H1 (cell line): ENCODE data around the gene LDLRAD4. TPM values are rescaled to one million over a fixed set of nuclear protein-coding genes. Genes with fewer than 3 reads are reported as not detected.

Source experiments
- CTCF ChIA-PET: fragments of 300-600 bp; sonication (Branson Sonifier 250); formaldehyde crosslinking; loops from one replicate; lab custom pipeline; 2021; ENCODE audit not compliant: partially characterized antibody; lab: Charles Lee
- POLR2A ChIA-PET: fragments of 300-600 bp; sonication (Branson Sonifier 250); formaldehyde crosslinking; loops from one replicate; lab custom pipeline; 2021; ENCODE audit warnings: inconsistent platforms; ENCODE audit not compliant: partially characterized antibody; lab: Charles Lee
- DNase-seq, 2 experiments: peaks; one replicate each; pipeline versions ENCODE4 v3.0.0 to v3.0.0-alpha.2; 2010 to 2022; ENCODE audit warnings: low spot score in 2 of 2, low read depth in 1 of 2, mixed read lengths in 1 of 2
- FAIRE-seq: peaks from 2 replicates; lab custom pipeline; 2011; peaks lifted over from hg19 to GRCh38; lab: Jason Lieb, UNC
- H2AFZ ChIP-seq: 2 replicates; pipeline ENCODE4 v1.8.1; 2012; ENCODE audit warnings: low read length, inconsistent platforms
- H2AK5ac ChIP-seq: 2 replicates; pipeline ENCODE4 v1.6.1; 2013; ENCODE audit warnings: low read depth, low read length
- H2BK120ac ChIP-seq: replicated peaks from 2 replicates; pipeline ENCODE3; 2013; ENCODE audit warnings: low read depth, low read length, inconsistent platforms
- H2BK12ac ChIP-seq: 2 replicates; pipeline ENCODE4 v1.6.1; 2013; ENCODE audit warnings: low read depth, low read length
- H2BK15ac ChIP-seq: 2 replicates; pipeline ENCODE4 v1.6.1; 2013; ENCODE audit warnings: low read length
- H2BK20ac ChIP-seq: 2 replicates; pipeline ENCODE4 v1.6.1; 2013; ENCODE audit warnings: low read length
- H2BK5ac ChIP-seq: 2 replicates; pipeline ENCODE4 v1.6.1; 2013; ENCODE audit warnings: low read depth, low read length
- H3K14ac ChIP-seq: 2 replicates; pipeline ENCODE4 v1.6.1; 2013; ENCODE audit warnings: inconsistent platforms; ENCODE audit not compliant: insufficient read length
- H3K18ac ChIP-seq: 2 replicates; pipeline ENCODE4 v1.6.1; 2013; ENCODE audit warnings: low read length; ENCODE audit errors: extremely low read depth
- H3K23ac ChIP-seq: 2 replicates; pipeline ENCODE4 v1.6.1; 2013; ENCODE audit warnings: inconsistent platforms; ENCODE audit not compliant: insufficient read length
- H3K23me2 ChIP-seq: 2 replicates; pipeline ENCODE4 v1.6.1; 2013; ENCODE audit warnings: low read depth, low read length
- H3K27ac ChIP-seq: 2 replicates; pipeline ENCODE4 v1.6.1; 2011; ENCODE audit warnings: low read depth, low read length, inconsistent platforms
- H3K27me3 ChIP-seq, 4 experiments: replicated peaks in 1 of 4; 1 replicate in 1 of 4; 2 replicates in 3 of 4; pipeline versions ENCODE4 v1.6.1 to v1.8.1; 2011 to 2013; ENCODE audit warnings: low read length in 3 of 4, mild to moderate bottlenecking in 3 of 4, inconsistent platforms in 2 of 4, mixed read lengths in 2 of 4, moderate library complexity in 1 of 4; ENCODE audit not compliant: control insufficient read depth in 3 of 4, insufficient read depth in 3 of 4; ENCODE audit errors: extremely low read depth in 1 of 4
- H3K36me3 ChIP-seq, 4 experiments: 2 replicates each; pipeline versions ENCODE4 v1.6.1 to v1.8.1; 2011 to 2013; ENCODE audit warnings: mild to moderate bottlenecking in 4 of 4, low read length in 3 of 4, moderate library complexity in 2 of 4, control low read depth in 1 of 4, inconsistent platforms in 1 of 4; ENCODE audit not compliant: insufficient read depth in 4 of 4, control insufficient read depth in 2 of 4
- H3K4ac ChIP-seq: replicated peaks from 2 replicates; pipeline ENCODE3; 2013; ENCODE audit warnings: low read length, low read depth, mixed read lengths, inconsistent platforms; ENCODE audit not compliant: insufficient read length
- H3K4me1 ChIP-seq, 4 experiments: replicated peaks in 1 of 4; 1 replicate in 1 of 4; 2 replicates in 3 of 4; pipeline versions ENCODE4 v1.6.1 to v1.8.1; 2011 to 2013; ENCODE audit warnings: low read length in 3 of 4, inconsistent platforms in 2 of 4, mixed read lengths in 1 of 4; ENCODE audit not compliant: insufficient read depth in 4 of 4, control insufficient read depth in 3 of 4
- H3K4me2 ChIP-seq, 2 experiments: 2 replicates each; pipeline versions ENCODE4 v1.6.1 to v1.8.1; 2011 to 2013; ENCODE audit warnings: low read depth in 2 of 2, low read length in 2 of 2, control low read depth in 1 of 2, inconsistent platforms in 1 of 2, mild to moderate bottlenecking in 1 of 2; ENCODE audit not compliant: insufficient read depth in 1 of 2
- H3K4me3 ChIP-seq, 4 experiments: fragments of 200-600, 300-600 bp in 1 of 4; sonication (generic), shearing (Covaris generic), sonication (Bioruptor Twin) in 1 of 4; 2 replicates each; pipeline versions ENCODE4 v1.5.1 to v1.8.1; 2011 to 2016; ENCODE audit warnings: low read length in 4 of 4, low read depth in 3 of 4, control low read depth in 2 of 4, inconsistent platforms in 2 of 4, mild to moderate bottlenecking in 2 of 4, mixed read lengths in 1 of 4, moderate library complexity in 1 of 4; ENCODE audit not compliant: insufficient read depth in 2 of 4; ENCODE audit errors: extremely low read depth in 1 of 4
- H3K56ac ChIP-seq: replicated peaks from 2 replicates; pipeline ENCODE3; 2013; ENCODE audit warnings: low read depth, mild to moderate bottlenecking, mixed read lengths, low read length, inconsistent platforms; ENCODE audit not compliant: insufficient read length
- H3K79me1 ChIP-seq: 2 replicates; pipeline ENCODE4 v1.6.1; 2013; ENCODE audit warnings: low read depth, low read length, control low read depth
- H3K79me2 ChIP-seq, 2 experiments: 2 replicates each; pipeline versions ENCODE4 v1.6.1 to v1.8.1; 2012 to 2013; ENCODE audit warnings: low read length in 2 of 2, mild to moderate bottlenecking in 2 of 2, inconsistent platforms in 1 of 2; ENCODE audit not compliant: insufficient read depth in 2 of 2, control insufficient read depth in 1 of 2
- H3K9ac ChIP-seq, 4 experiments: replicated peaks in 1 of 4; 1 replicate in 1 of 4; 2 replicates in 3 of 4; pipeline versions ENCODE4 v1.6.1 to v1.8.1; 2011 to 2013; ENCODE audit warnings: low read depth in 3 of 4, low read length in 3 of 4, control low read depth in 2 of 4, mild to moderate bottlenecking in 2 of 4, moderate library complexity in 2 of 4, inconsistent platforms in 1 of 4; ENCODE audit errors: extremely low read depth in 1 of 4
- H3K9me3 ChIP-seq, 2 experiments: 2 replicates each; pipeline versions ENCODE4 v1.6.1 to v1.8.1; 2012 to 2013; ENCODE audit warnings: mild to moderate bottlenecking in 2 of 2, moderate library complexity in 2 of 2, control low read depth in 1 of 2, inconsistent platforms in 1 of 2, low read depth in 1 of 2, low read length in 1 of 2, mixed read lengths in 1 of 2; ENCODE audit not compliant: insufficient read depth in 2 of 2
- H4K20me1 ChIP-seq, 2 experiments: replicated peaks in 1 of 2; 2 replicates each; pipeline versions ENCODE3 to v1.8.1; 2011 to 2013; ENCODE audit warnings: inconsistent platforms in 2 of 2, low read length in 2 of 2, mild to moderate bottlenecking in 1 of 2; ENCODE audit not compliant: insufficient read depth in 2 of 2, control insufficient read depth in 1 of 2
- H4K5ac ChIP-seq: 2 replicates; pipeline ENCODE4 v1.6.1; 2013; ENCODE audit warnings: low read length, low read depth, mixed read lengths, inconsistent platforms; ENCODE audit not compliant: insufficient read length
- H4K8ac ChIP-seq: 2 replicates; pipeline ENCODE4 v1.8.0; 2013; ENCODE audit warnings: mild to moderate bottlenecking, moderate library complexity, low read length, inconsistent platforms; ENCODE audit not compliant: insufficient read depth; ENCODE audit errors: extremely low read depth
- H4K91ac ChIP-seq: replicated peaks from 2 replicates; pipeline ENCODE3; 2013; ENCODE audit warnings: low read length, mixed read lengths, inconsistent platforms; ENCODE audit not compliant: insufficient read length
- CBX5 ChIP-seq: fragments of 300-800, 300-1000 bp; sonication (generic); IDR thresholded peaks from 2 replicates; pipeline ENCODE4 v1.7.1; 2016; ENCODE audit warnings: antibody characterized with exemption, low read length, low read depth
- CBX8 ChIP-seq: fragments of 300-800, 300-1000 bp; sonication (generic); IDR thresholded peaks from 2 replicates; pipeline ENCODE4 v1.7.1; 2016; ENCODE audit warnings: low read depth, low read length, borderline replicate concordance
- CHD2 ChIP-seq: IDR thresholded peaks from 2 replicates; pipeline ENCODE4 v1.6.1; 2012; ENCODE audit warnings: low read length, improper control_type of control experiment
- CTBP2 ChIP-seq: IDR thresholded peaks from 2 replicates; pipeline ENCODE4 v1.7.0; 2011; ENCODE audit warnings: borderline replicate concordance, mild to moderate bottlenecking, moderate library complexity, mixed read lengths, low read length; ENCODE audit not compliant: insufficient read depth, insufficient read length
- FOSL1 ChIP-seq: IDR thresholded peaks from 2 replicates; pipeline ENCODE4 v1.6.1; 2011; ENCODE audit warnings: mild to moderate bottlenecking, low read depth, low read length, moderate library complexity; ENCODE audit not compliant: insufficient read depth
- MAFK ChIP-seq: IDR thresholded peaks from 2 replicates; pipeline ENCODE4 v1.6.1; 2012; ENCODE audit warnings: low read depth, mild to moderate bottlenecking, improper control_type of control experiment, low read length
- RBBP5 ChIP-seq: IDR thresholded peaks from 2 replicates; pipeline ENCODE4 v1.7.1; 2012; ENCODE audit warnings: low read depth, mild to moderate bottlenecking, inconsistent platforms, low read length, moderate library complexity, borderline replicate concordance
- RFX5 ChIP-seq: IDR thresholded peaks from 2 replicates; pipeline ENCODE4 v1.6.1; 2011; ENCODE audit warnings: low read depth, low read length, improper control_type of control experiment, borderline replicate concordance
- RXRA ChIP-seq: IDR thresholded peaks from 2 replicates; pipeline ENCODE4 v1.6.1; 2011; ENCODE audit warnings: low read depth, mild to moderate bottlenecking, low read length, moderate library complexity; ENCODE audit not compliant: insufficient read depth
- SIX5 ChIP-seq: IDR thresholded peaks from 2 replicates; pipeline ENCODE4 v1.6.1; 2011; ENCODE audit warnings: mild to moderate bottlenecking, low read depth, low read length
- SUZ12 ChIP-seq: fragments of 200-600 bp; sonication (generic); IDR thresholded peaks from 2 replicates; pipeline ENCODE4 v1.6.1; 2012; ENCODE audit warnings: mild to moderate bottlenecking, inconsistent platforms, low read length, moderate library complexity, mixed read lengths
- TCF12 ChIP-seq: IDR thresholded peaks from 2 replicates; pipeline ENCODE4 v1.6.1; 2011; ENCODE audit warnings: low read depth, mild to moderate bottlenecking, low read length
- WGBS, 2 experiments: shearing (Covaris generic) in 1 of 2; methylation state at CpG; one replicate each; pipeline versions ENCODE4 v1.1.6 to v1.1.7; 2013 to 2015; ENCODE audit warnings: low lambda C conversion rate in 2 of 2, mixed read lengths in 2 of 2, inconsistent platforms in 1 of 2, low coverage in 1 of 2, missing lambda C conversion rate in 1 of 2; ENCODE audit not compliant: insufficient replicate concordance in 2 of 2, insufficient coverage in 1 of 2, insufficient read length in 1 of 2; ENCODE audit errors: extremely low coverage in 1 of 2, missing lambda C conversion rate in 1 of 2; 5-methylcytosine and 5-hydroxymethylcytosine counted together
- polyA plus RNA-seq, 7 experiments: library from polyadenylated mRNA; depleted of rRNA in 3 of 7; stranded (reverse) in 5 of 7; unstranded in 2 of 7; fragments of >200 nt in 5 of 7; fragments of 200-250 nt in 2 of 7; gene quantifications; 1 replicate in 5 of 7; 2 replicates in 1 of 7; 4 replicates in 1 of 7; pipeline versions ENCODE4 v1.2.1 to v1.2.3, GENCODE V29; 2011 to 2013; ENCODE audit warnings: missing spikeins in 2 of 7, mixed read lengths in 2 of 7
- total RNA-seq: library from RNA; stranded (reverse); fragmentation: NEBNext Ultra II Directional; extraction: Animal tissue kit (Norgen Biotek cat#: 25700); gene quantifications from 2 replicates; pipeline ENCODE4 v1.2.1, GENCODE V29; 2021

Gene LDLRAD4
- total and polyA plus RNA-seq, 2 of the 8 experiments (the other 6 are each of a cell fraction or from before 2014, with no cell fraction given): 0.77 to 1.4 TPM

DNA sequence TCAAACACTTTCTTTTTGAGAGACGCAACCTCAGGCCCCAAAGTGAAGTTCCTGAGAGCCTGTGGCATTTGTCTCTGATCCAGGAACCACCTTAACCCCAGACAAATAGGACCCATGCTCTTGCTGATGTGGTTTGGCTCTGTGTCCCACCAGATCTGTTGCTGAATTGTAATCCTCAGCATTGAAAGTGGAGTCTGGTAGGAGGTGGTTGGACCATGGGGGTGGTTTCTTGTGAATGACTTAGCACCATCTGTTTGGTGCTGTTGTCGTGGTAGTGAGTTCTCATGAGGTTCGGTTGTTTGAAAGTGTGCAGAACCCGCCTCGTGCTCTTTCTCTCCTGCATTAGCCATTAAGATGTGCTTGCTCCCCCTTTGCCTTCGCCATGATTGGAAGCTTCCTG lies 255.2 kb downstream of the LDLRAD4 start:
- no peaks in the 10 kb centered on the region for H3K27me3 ChIP-seq
- no peak overlapping the region for H2BK12ac ChIP-seq
- no peaks in the 10 kb centered on the region for H3K9me3 ChIP-seq
- H2AK5ac ChIP-seq: no peak overlapping the region
- H4K8ac ChIP-seq: no peak overlapping the region
- H3K79me2 ChIP-seq: no peaks in the 10 kb centered on the region
- H3K56ac ChIP-seq: no peak overlapping the region
- no peak overlapping the region for H3K4me3 ChIP-seq
- H3K23me2 ChIP-seq: no peaks in the 10 kb centered on the region
- no peak overlapping the region for H4K5ac ChIP-seq
- no peak overlapping the region for H3K9ac ChIP-seq
- FAIRE-seq: no peak
- no peak overlapping the region for H2BK5ac ChIP-seq
- H3K79me1 ChIP-seq: no peaks in the 10 kb centered on the region
- H3K23ac ChIP-seq: no peak overlapping the region
- H3K4ac ChIP-seq: no peak overlapping the region
- H2BK20ac ChIP-seq: no peak overlapping the region
- CTCF ChIA-PET: interaction anchor here (0.7 kb wide), 1 partner anchor 10 kb away, joined by 3 read pairs; no protein-coding TSS in a partner anchor
- no peak overlapping the region for H2AFZ ChIP-seq
- H3K18ac ChIP-seq: no peak overlapping the region
- 92% methylated on average over 6 of the region's 6 CpGs; no CpG with 5 or more reads in 1 of the 2 experiments for WGBS, 2 experiments
- DNase-seq: no peak
- H4K20me1 ChIP-seq: no peaks in the 10 kb centered on the region
- TF ChIP-seq RXRA (no peak), CBX5 (no peak), RBBP5 (no peak), SIX5 (no peak), CTBP2 (no peak), RFX5 (no peak), MAFK (no peak), FOSL1 (no peak), CBX8 (no peak), CHD2 (no peak), TCF12 (no peak), SUZ12 (no peak)
- TF ChIP-seq, all 59 proteins: peak for 0
- H2BK15ac ChIP-seq: no peak overlapping the region
- POLR2A ChIA-PET: no interaction called here
- no peak overlapping the region for H3K27ac ChIP-seq
- H3K4me1 ChIP-seq: peaks cover 0 to 3% (median 2%) of the 10 kb centered on the region in 4 experiments; a peak in 4 of 7 replicates
- H2BK120ac ChIP-seq: peak overlapping the region; percentile 21
- no peaks in the 10 kb centered on the region for H3K36me3 ChIP-seq
- H3K14ac ChIP-seq: no peak overlapping the region
- no peak overlapping the region for H4K91ac ChIP-seq
- no peak overlapping the region for H3K4me2 ChIP-seq
